Measurements from ENCODE around the gene BBOX1.

DNA sequence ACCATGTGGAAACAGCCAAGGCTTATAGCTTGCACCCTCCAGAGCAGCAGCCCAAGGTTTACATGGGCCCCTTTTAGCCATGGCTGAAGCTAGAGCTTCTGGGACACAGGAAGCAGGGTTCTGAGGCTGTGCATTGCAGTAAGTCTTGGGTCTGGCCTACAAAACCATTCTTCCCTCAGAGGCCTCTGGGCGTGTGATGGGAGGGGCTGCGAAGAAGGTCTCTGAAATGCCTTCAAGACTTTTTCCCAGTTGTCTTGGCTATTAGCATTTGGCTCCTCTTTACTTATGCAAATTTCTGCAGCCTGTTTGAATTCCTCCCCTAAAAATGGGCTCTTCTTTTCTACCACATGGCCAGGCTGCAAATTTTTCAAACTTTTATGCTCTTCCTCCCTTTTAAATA is 109.5 kb downstream of the BBOX1 start:
- TF ChIP-seq, protein P1, sequence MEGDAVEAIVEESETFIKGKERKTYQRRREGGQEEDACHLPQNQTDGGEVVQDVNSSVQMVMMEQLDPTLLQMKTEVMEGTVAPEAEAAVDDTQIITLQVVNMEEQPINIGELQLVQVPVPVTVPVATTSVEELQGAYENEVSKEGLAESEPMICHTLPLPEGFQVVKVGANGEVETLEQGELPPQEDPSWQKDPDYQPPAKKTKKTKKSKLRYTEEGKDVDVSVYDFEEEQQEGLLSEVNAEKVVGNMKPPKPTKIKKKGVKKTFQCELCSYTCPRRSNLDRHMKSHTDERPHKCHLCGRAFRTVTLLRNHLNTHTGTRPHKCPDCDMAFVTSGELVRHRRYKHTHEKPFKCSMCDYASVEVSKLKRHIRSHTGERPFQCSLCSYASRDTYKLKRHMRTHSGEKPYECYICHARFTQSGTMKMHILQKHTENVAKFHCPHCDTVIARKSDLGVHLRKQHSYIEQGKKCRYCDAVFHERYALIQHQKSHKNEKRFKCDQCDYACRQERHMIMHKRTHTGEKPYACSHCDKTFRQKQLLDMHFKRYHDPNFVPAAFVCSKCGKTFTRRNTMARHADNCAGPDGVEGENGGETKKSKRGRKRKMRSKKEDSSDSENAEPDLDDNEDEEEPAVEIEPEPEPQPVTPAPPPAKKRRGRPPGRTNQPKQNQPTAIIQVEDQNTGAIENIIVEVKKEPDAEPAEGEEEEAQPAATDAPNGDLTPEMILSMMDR (IDR thresholded peaks at IDR 0.05) = no peak
- TF ChIP-seq EP300 (IDR thresholded peaks at IDR 0.05) = no peak

All from tibial nerve (tissue), 4 donors.